UCSD-AML1 (cell line): ENCODE data around the gene PRSS16.
"Not testable (repeated sequence)": the region's sequence is repeated elsewhere in the genome, so short reads cannot be mapped to it uniquely, and the experiment has no call there.

Experiments used
- DNase-seq: peaks from one replicate; lab custom pipeline; 2025; ENCODE audit not compliant: unreplicated experiment; lab: John Stamatoyannopoulos, UW

PRSS16 gene

DNA sequence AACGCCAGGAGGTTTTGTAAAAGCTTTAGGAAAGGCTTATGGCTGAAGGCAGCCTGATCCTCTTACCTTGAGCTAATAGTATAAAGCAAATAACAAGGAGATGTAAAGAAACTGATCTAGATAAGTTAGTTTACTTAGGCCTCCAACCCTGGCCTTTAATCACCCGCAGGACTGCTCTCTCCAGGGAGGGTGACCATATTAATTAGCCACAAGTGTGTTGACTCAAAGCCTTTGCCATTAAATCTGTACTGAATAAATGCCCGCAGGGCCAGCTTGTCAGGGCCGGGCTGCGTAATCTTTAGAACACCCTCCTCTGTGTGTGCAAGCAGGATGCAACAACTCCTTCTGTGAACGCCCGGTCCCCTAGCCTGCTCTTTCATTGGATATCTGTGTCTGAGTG lies 6.1 kb upstream of the PRSS16 start:
- DNase-seq, result no peak

- no peak for DNase-seq
These were observed 4.8 kb upstream of the PRSS16 start for GRCh38 chr6:27242589-27243265.

DNA sequence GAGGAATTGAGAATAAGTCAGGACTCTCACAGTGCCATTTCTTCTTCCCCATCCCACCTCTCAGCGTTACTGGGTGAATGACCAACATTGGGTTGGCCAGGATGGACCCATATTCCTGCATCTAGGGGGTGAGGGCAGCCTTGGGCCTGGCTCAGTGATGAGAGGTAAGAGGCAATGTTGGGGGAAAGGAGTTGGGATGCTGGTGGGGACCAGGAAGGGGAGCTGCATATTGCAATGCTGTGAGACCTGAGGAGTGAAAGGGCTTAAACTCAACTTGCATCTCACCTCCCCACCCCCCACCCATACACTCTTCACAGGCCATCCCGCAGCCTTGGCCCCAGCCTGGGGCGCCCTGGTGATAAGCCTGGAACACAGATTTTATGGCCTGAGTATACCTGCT lies 1.3 kb downstream of the PRSS16 start:
- DNase-seq, result no peak

DNA sequence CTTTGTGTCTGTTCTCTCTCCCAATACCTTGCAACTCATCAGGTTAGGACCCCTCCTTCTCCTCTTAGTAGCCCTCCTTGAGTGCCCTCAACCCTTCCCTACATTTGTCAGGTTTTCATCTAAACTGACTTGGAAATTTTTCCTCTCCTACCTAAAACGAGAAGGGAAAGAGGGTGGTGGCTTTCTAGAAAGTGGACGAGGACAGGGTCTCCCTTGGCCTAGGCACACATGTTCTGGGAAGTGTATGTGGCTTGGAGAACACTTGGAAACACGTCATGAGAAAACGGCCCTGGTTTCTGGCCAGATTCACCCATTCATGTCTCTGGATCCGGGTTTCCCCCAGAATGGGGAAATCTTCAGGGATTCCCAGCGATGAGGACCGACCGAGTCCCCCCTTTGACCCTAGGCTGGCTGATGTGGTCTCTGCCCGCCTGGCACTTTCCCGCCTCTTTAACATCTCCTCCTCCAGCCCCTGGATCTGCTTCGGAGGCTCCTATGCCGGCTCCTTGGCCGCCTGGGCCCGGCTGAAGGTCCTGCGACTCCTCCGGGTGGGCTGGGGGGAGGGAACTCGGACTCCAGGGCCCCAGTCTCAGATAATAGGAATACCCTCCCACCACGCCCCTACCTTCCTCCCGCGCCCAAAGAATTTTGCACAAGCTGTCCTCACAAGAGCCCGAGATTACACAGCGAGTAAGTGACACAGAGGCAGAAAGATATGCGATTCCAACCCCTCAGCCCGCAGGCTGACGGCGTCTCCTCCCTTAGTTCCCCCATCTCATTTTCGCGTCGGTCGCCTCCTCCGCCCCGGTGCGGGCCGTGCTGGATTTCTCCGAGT lies 3.0 kb downstream of the PRSS16 start:
- no peak for DNase-seq

DNA sequence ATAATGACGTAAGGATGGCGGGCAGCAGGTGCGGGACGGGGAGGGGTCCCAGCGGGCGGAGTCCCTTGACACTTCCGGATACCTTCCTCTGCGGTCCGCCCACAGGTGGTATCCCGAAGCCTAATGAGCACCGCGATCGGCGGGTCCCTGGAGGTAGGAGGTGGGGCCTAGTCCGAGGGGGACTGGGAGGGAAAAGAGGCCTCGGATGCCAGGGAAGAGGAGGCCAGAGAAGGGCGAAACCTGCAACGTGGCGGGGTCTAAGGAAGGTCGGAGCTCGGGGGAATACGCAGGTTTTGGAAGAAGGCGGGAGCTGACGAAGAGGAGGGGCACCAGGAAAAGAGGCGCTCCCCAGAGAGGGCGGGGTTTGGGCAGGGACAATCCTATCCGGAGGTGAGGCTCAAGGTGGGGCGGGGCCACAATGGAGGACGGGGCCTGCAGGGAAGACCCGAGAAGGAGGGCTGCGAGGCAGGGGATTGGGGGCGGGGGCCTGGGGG lies 3.7 kb downstream of the PRSS16 start:
- no peak for DNase-seq

- no peak for DNase-seq
These were observed 4.2 kb downstream of the PRSS16 start for GRCh38 chr6:27251606-27252251.

DNA sequence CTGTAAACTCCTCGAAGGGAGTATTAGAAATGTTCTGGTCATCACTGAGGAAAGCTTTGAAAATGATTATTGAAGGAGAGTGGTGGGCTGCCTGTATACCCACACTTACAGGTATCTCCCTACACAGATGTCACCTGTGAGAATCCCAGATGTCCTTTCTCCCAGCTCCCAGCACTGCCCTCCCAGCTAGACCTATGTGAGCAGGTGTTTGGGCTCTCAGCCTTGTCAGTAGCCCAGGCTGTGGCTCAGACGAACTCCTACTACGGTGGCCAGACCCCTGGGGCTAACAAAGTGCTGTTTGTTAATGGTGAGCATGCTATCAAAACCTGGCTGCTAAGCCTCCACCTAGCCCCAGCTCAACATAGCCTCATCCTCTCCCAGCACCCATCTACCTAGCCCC lies 7.1 kb downstream of the PRSS16 start:
- DNase-seq, result no peak

GRCh38 chr6:27255866-27256265 lies 8.4 kb downstream of the PRSS16 start:
- DNase-seq, result no peak

DNA sequence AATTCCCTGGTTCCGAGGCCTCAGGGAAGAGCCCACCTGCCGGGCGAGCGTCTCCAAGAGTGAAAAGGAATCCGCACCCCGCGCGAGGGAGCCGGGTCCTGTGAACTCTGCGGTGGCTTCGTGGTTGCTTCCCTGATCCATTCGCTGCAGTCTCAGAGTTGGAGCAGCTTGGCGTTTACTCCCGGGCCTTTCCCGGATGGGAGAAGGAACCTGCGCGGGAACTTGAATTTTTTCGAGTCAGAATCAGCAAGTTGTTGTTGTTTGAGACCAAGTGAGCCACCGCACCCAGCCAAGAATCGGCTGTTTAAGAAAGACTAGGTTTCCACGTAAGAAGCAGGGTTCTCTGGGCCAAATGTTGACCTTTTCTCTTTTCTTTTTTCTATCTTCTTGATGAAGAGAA lies 12.9 kb downstream of the PRSS16 start:
- DNase-seq, result no peak

- DNase-seq, result no peak
These were observed 13.4 kb downstream of the PRSS16 start for GRCh38 chr6:27260836-27261375.

- DNase-seq, result no peak
These were observed 16.4 kb downstream of the PRSS16 start for GRCh38 chr6:27263886-27264285.

DNA sequence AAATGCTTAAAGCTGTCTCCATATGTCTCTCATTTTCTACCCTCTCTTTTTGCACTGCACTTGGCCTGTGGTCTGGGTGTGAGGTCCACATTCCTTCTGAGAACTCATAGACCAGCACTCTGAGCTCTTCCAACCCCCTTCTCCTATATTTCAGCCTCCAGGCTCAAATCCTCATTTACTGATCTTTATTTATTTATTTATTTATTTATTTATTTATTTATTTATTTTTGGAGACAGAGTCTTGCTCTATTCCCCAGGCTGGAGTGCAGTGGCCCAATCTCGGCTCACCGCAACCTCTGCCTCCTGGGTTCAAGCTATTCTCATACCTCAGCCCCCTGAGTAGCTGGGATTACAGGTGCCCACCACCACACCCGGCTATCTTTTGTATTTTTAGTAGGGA lies 19.5 kb downstream of the PRSS16 start:
- not testable (repeated sequence) for DNase-seq

- no peak for DNase-seq
These were observed 20.4 kb downstream of the PRSS16 start for GRCh38 chr6:27267857-27268434.

DNA sequence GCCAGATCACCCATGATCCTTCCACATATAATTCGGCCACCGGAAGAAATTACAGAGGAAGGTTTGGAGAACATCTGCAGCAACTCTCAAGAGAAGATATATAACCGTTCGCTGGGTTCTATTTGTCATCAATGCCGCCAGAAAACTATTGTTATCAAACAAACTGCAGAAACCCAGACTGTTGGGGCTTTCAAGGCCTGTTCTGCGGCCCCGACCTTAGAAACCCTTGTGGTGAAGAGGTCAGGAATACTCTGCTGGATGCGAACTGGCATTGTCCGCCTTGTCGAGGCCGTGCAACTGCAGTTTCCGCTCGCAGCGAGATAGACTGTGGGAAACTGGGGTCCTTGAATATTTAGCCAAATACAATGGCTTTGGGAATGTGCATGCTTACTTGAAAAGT lies 21.3 kb downstream of the PRSS16 start:
- DNase-seq, result no peak

DNA sequence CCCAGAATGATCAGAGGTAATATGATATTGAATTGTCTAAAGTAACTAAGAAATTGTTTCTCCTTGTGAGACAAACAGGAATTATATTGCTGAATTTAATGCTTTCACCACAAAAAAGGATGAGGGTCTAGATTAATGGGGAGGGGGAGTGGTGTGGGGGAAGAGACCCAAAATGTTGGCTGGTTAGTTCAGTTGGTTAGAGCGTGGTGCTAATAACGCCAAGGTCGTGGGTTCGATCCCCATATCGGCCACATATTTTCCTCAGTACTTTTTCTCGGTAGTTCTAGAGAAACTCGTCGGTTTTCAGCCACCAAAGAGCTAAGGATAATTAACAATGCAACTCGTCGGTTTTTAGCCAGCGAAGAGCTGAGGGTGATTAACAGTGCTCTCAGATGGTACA lies 26.3 kb downstream of the PRSS16 start:
- no peak for DNase-seq

- no peak for DNase-seq
These were observed 27.8 kb downstream of the PRSS16 start for GRCh38 chr6:27275025-27275956.

- no peak for DNase-seq
These were observed 32.1 kb downstream of the PRSS16 start for GRCh38 chr6:27279513-27280063.

DNA sequence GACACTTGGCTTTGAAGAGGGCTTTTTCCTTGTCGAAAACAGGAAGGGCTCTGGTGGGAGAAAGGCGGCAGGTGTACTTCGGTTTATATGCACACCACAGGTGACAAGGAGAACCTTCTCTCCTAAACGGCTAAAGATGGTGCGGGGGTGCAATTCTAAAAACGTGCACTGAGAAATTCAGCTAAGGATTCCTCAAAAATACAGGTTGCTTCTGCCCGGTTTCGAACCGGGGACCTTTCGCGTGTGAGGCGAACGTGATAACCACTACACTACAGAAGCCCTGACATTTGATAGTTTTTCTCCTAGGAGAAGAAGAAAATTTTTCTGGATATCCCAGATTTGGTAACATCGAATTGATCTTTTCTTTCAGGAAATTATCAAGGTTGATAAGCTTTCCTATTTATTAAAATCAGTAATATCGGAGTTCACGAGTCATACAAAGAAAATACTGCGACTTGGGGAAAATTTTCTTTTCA lies 32.6 kb downstream of the PRSS16 start:
- peak; percentile 25 for DNase-seq

- DNase-seq, result no peak
These were observed 33.1 kb downstream of the PRSS16 start for GRCh38 chr6:27280540-27281000.

GRCh38 chr6:27281105-27281539 lies 33.6 kb downstream of the PRSS16 start:
- DNase-seq, result no peak
